GM23338 (cell line): ENCODE measurements around the gene MINDY4. TPM values are rescaled to one million over a fixed set of nuclear protein-coding genes. Genes with fewer than 3 reads are reported as not detected.

ENCODE experiments used
- ATAC-seq: fragments of 200-7000 bp; cut with Tn5 transposase; 3 replicates; pipeline ENCODE4 v1.9.1; 2020
- DNase-seq: peaks from one replicate; pipeline ENCODE4 v3.0.0-alpha.2; 2015; ENCODE audit warnings: low spot score
- H2AFZ ChIP-seq: fragments of 200-600 bp; sonication (generic); 2 replicates; pipeline ENCODE4 v1.8.0; 2016; ENCODE audit warnings: antibody characterized with exemption, mild to moderate bottlenecking, moderate library complexity
- H3F3A ChIP-seq: fragments of 200-600 bp; sonication (generic); replicated peaks from 2 replicates; pipeline ENCODE4 v1.8.0; 2017; ENCODE audit warnings: antibody characterized with exemption, mixed run types, low read depth
- H3K27ac ChIP-seq: fragments of 200-600 bp; sonication (generic); 2 replicates; pipeline ENCODE4 v1.6.1; 2016; ENCODE audit warnings: low read depth
- H3K27me3 ChIP-seq: fragments of 200-600 bp; sonication (generic); 2 replicates; pipeline ENCODE4 v1.8.0; 2016; ENCODE audit warnings: mild to moderate bottlenecking, mixed run types, moderate library complexity; ENCODE audit not compliant: insufficient read depth
- H3K36me3 ChIP-seq: fragments of 200-600 bp; sonication (generic); 2 replicates; pipeline ENCODE4 v1.8.0; 2016; ENCODE audit warnings: mild to moderate bottlenecking; ENCODE audit not compliant: insufficient read depth
- H3K4me1 ChIP-seq: fragments of 200-600 bp; sonication (generic); 2 replicates; pipeline ENCODE4 v1.8.0; 2016; ENCODE audit warnings: mild to moderate bottlenecking, moderate library complexity; ENCODE audit not compliant: insufficient read depth
- H3K4me2 ChIP-seq: fragments of 200-600 bp; sonication (generic); 2 replicates; pipeline ENCODE4 v1.7.1; 2017; ENCODE audit warnings: mixed run types
- H3K4me3 ChIP-seq: fragments of 200-600 bp; sonication (generic); 2 replicates; pipeline ENCODE4 v1.6.1; 2016; ENCODE audit warnings: mixed run types
- H3K79me2 ChIP-seq: fragments of 200-600 bp; sonication (generic); replicated peaks from 2 replicates; pipeline ENCODE4 v1.8.0; 2017; ENCODE audit warnings: mild to moderate bottlenecking; ENCODE audit not compliant: insufficient read depth
- H3K9me2 ChIP-seq: fragments of 200-600 bp; sonication (generic); 2 replicates; pipeline ENCODE4 v1.8.0; 2017; ENCODE audit not compliant: insufficient read depth
- H4K20me1 ChIP-seq: fragments of 200-600 bp; sonication (generic); replicated peaks from 2 replicates; pipeline ENCODE4 v1.8.0; 2017; ENCODE audit warnings: mild to moderate bottlenecking; ENCODE audit not compliant: insufficient read depth
- H3K27ac Mint-ChIP-seq: 2 replicates; pipeline ENCODE4 v1.8.0; 2020; ENCODE audit warnings: inconsistent platforms, mild to moderate bottlenecking, moderate library complexity, mixed read lengths
- H3K27me3 Mint-ChIP-seq: 3 replicates; pipeline ENCODE4 v1.8.0; 2022; ENCODE audit warnings: low read depth, mild to moderate bottlenecking, moderate library complexity, mixed read lengths, inconsistent platforms; ENCODE audit not compliant: insufficient read depth, poor library complexity
- H3K36me3 Mint-ChIP-seq: 3 replicates; pipeline ENCODE4 v1.8.0; 2021; ENCODE audit warnings: low read depth, mild to moderate bottlenecking, inconsistent platforms, moderate library complexity, mixed read lengths
- H3K4me1 Mint-ChIP-seq: 3 replicates; pipeline ENCODE4 v1.8.0; 2020; ENCODE audit warnings: mild to moderate bottlenecking, inconsistent platforms, mixed read lengths
- H3K4me3 Mint-ChIP-seq: 3 replicates; pipeline ENCODE4 v1.8.0; 2021; ENCODE audit warnings: moderate library complexity, mild to moderate bottlenecking, inconsistent platforms, mixed read lengths
- H3K9me3 Mint-ChIP-seq: 3 replicates; pipeline ENCODE4 v1.8.0; 2020; ENCODE audit warnings: moderate library complexity, mild to moderate bottlenecking, inconsistent platforms, mixed read lengths
- CREB1 ChIP-seq: fragments of 250-450 bp; sonication (Bioruptor Pico); IDR thresholded peaks from 2 replicates; pipeline ENCODE4 v1.5.0; 2020; ENCODE audit warnings: low read depth, mild to moderate bottlenecking, moderate library complexity
- EZH2 ChIP-seq: fragments of 200-600 bp; sonication (generic); IDR thresholded peaks from one replicate; pipeline ENCODE4 v1.8.0; 2017; ENCODE audit warnings: antibody characterized with exemption, mild to moderate bottlenecking, low read depth; ENCODE audit not compliant: unreplicated experiment
- EZH2phosphoT487 ChIP-seq: fragments of 200-600 bp; sonication (generic); IDR thresholded peaks from one replicate; pipeline ENCODE4 v1.8.1; 2018; ENCODE audit warnings: antibody characterized with exemption; ENCODE audit not compliant: unreplicated experiment
- JUNB ChIP-seq: IDR thresholded peaks from one replicate; pipeline ENCODE4 v1.6.1; 2016; ENCODE audit warnings: antibody characterized with exemption; ENCODE audit not compliant: unreplicated experiment
- NANOG ChIP-seq: IDR thresholded peaks from 2 replicates; pipeline ENCODE4 v1.6.1; 2016; ENCODE audit warnings: antibody characterized with exemption, borderline replicate concordance
- POLR2AphosphoS5 ChIP-seq: IDR thresholded peaks from 2 replicates; pipeline ENCODE4 v1.6.1; 2016; ENCODE audit warnings: antibody characterized with exemption, low read depth
- STAT1 ChIP-seq: IDR thresholded peaks from one replicate; pipeline ENCODE4 v1.6.1; 2016; ENCODE audit warnings: antibody characterized with exemption; ENCODE audit not compliant: unreplicated experiment
- ZNF114 ChIP-seq: fragments of 250-450 bp; sonication (Bioruptor Pico); IDR thresholded peaks from 2 replicates; pipeline ENCODE4 v1.5.0; 2020; ENCODE audit warnings: mild to moderate bottlenecking, moderate library complexity
- ZNF331 ChIP-seq: fragments of 250-450 bp; sonication (Bioruptor Pico); IDR thresholded peaks from 2 replicates; pipeline ENCODE4 v1.5.0; 2020; ENCODE audit warnings: low read depth, mild to moderate bottlenecking, moderate library complexity
- polyA plus RNA-seq: library from polyadenylated mRNA; unstranded; fragments of >200 nt; fragmentation: Nextera tagmentation; extraction: Ambion mirVana; gene quantifications from 2 replicates; pipeline ENCODE4 v1.2.1, GENCODE V29; 2016
- total RNA-seq: library from RNA; depleted of rRNA; stranded (reverse); fragments of >200 nt; shearing (Covaris generic); gene quantifications from 2 replicates; pipeline ENCODE4 v1.2.3, GENCODE V29; 2014
- TF ChIP-seq, protein P1 (sequence below): IDR thresholded peaks from one replicate; pipeline ENCODE4 v1.6.1; 2018; ENCODE audit warnings: antibody characterized with exemption; ENCODE audit not compliant: unreplicated experiment
- TF ChIP-seq, protein P2 (sequence below), 2 experiments: fragments of 200-600 bp in 1 of 2; sonication (generic) in 1 of 2; conservative IDR thresholded peaks; 2 replicates each; pipeline versions ENCODE4 v1.5.1 to v1.6.1; 2016 to 2017; ENCODE audit warnings: antibody characterized with exemption in 2 of 2, low read depth in 2 of 2, mild to moderate bottlenecking in 2 of 2, moderate library complexity in 1 of 2
- TF ChIP-seq, protein P3 (sequence below): IDR thresholded peaks from 2 replicates; pipeline ENCODE4 v1.6.1; 2016; ENCODE audit warnings: antibody characterized with exemption
- TF ChIP-seq, protein P4 (sequence below): fragments of 250-450 bp; sonication (Bioruptor Pico); IDR thresholded peaks from 2 replicates; pipeline ENCODE4 v1.5.0; 2020; ENCODE audit warnings: mild to moderate bottlenecking, moderate library complexity

MINDY4 gene
- total and polyA plus RNA-seq, 2 experiments from 2014 or later: 1.7 to 4.4 TPM

DNA sequence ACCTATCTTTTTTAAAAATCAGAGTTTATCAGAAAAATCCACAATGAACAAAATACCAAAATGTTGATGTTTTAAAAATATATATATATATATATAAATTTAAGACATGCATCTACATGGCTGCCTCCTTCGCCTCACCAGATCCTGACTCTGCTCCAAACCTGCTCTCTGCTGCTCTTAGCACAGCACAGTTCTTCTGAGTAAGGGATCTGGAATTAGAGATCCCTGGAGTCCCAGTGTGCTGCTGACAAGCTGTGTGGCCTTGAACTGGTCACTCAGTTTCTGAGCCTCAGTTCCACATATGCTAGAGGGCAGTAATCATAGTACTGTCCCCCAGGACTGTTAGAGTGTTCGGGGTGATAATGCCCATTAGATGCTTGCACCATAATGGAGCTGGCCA, 87.4 kb downstream of the MINDY4 start:
- TF ChIP-seq ZNF331 (CRISPR knock-in tag) (no peak), POLR2AphosphoS5 (no peak), CREB1 (CRISPR knock-in tag) (no peak), EZH2phosphoT487 (no peak), EZH2 (no peak), NANOG (no peak), STAT1 (no peak), JUNB (no peak), ZNF114 (no peak)
- TF ChIP-seq, protein P1, sequence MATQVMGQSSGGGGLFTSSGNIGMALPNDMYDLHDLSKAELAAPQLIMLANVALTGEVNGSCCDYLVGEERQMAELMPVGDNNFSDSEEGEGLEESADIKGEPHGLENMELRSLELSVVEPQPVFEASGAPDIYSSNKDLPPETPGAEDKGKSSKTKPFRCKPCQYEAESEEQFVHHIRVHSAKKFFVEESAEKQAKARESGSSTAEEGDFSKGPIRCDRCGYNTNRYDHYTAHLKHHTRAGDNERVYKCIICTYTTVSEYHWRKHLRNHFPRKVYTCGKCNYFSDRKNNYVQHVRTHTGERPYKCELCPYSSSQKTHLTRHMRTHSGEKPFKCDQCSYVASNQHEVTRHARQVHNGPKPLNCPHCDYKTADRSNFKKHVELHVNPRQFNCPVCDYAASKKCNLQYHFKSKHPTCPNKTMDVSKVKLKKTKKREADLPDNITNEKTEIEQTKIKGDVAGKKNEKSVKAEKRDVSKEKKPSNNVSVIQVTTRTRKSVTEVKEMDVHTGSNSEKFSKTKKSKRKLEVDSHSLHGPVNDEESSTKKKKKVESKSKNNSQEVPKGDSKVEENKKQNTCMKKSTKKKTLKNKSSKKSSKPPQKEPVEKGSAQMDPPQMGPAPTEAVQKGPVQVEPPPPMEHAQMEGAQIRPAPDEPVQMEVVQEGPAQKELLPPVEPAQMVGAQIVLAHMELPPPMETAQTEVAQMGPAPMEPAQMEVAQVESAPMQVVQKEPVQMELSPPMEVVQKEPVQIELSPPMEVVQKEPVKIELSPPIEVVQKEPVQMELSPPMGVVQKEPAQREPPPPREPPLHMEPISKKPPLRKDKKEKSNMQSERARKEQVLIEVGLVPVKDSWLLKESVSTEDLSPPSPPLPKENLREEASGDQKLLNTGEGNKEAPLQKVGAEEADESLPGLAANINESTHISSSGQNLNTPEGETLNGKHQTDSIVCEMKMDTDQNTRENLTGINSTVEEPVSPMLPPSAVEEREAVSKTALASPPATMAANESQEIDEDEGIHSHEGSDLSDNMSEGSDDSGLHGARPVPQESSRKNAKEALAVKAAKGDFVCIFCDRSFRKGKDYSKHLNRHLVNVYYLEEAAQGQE: no peak
- TF ChIP-seq, protein P2, sequence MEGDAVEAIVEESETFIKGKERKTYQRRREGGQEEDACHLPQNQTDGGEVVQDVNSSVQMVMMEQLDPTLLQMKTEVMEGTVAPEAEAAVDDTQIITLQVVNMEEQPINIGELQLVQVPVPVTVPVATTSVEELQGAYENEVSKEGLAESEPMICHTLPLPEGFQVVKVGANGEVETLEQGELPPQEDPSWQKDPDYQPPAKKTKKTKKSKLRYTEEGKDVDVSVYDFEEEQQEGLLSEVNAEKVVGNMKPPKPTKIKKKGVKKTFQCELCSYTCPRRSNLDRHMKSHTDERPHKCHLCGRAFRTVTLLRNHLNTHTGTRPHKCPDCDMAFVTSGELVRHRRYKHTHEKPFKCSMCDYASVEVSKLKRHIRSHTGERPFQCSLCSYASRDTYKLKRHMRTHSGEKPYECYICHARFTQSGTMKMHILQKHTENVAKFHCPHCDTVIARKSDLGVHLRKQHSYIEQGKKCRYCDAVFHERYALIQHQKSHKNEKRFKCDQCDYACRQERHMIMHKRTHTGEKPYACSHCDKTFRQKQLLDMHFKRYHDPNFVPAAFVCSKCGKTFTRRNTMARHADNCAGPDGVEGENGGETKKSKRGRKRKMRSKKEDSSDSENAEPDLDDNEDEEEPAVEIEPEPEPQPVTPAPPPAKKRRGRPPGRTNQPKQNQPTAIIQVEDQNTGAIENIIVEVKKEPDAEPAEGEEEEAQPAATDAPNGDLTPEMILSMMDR (conservative IDR thresholded peaks at IDR 0.05; ENCODE audit: low read depth in 2 of 2): no peak
- TF ChIP-seq, protein P3, sequence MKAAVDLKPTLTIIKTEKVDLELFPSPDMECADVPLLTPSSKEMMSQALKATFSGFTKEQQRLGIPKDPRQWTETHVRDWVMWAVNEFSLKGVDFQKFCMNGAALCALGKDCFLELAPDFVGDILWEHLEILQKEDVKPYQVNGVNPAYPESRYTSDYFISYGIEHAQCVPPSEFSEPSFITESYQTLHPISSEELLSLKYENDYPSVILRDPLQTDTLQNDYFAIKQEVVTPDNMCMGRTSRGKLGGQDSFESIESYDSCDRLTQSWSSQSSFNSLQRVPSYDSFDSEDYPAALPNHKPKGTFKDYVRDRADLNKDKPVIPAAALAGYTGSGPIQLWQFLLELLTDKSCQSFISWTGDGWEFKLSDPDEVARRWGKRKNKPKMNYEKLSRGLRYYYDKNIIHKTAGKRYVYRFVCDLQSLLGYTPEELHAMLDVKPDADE: no peak
- TF ChIP-seq, protein P4, sequence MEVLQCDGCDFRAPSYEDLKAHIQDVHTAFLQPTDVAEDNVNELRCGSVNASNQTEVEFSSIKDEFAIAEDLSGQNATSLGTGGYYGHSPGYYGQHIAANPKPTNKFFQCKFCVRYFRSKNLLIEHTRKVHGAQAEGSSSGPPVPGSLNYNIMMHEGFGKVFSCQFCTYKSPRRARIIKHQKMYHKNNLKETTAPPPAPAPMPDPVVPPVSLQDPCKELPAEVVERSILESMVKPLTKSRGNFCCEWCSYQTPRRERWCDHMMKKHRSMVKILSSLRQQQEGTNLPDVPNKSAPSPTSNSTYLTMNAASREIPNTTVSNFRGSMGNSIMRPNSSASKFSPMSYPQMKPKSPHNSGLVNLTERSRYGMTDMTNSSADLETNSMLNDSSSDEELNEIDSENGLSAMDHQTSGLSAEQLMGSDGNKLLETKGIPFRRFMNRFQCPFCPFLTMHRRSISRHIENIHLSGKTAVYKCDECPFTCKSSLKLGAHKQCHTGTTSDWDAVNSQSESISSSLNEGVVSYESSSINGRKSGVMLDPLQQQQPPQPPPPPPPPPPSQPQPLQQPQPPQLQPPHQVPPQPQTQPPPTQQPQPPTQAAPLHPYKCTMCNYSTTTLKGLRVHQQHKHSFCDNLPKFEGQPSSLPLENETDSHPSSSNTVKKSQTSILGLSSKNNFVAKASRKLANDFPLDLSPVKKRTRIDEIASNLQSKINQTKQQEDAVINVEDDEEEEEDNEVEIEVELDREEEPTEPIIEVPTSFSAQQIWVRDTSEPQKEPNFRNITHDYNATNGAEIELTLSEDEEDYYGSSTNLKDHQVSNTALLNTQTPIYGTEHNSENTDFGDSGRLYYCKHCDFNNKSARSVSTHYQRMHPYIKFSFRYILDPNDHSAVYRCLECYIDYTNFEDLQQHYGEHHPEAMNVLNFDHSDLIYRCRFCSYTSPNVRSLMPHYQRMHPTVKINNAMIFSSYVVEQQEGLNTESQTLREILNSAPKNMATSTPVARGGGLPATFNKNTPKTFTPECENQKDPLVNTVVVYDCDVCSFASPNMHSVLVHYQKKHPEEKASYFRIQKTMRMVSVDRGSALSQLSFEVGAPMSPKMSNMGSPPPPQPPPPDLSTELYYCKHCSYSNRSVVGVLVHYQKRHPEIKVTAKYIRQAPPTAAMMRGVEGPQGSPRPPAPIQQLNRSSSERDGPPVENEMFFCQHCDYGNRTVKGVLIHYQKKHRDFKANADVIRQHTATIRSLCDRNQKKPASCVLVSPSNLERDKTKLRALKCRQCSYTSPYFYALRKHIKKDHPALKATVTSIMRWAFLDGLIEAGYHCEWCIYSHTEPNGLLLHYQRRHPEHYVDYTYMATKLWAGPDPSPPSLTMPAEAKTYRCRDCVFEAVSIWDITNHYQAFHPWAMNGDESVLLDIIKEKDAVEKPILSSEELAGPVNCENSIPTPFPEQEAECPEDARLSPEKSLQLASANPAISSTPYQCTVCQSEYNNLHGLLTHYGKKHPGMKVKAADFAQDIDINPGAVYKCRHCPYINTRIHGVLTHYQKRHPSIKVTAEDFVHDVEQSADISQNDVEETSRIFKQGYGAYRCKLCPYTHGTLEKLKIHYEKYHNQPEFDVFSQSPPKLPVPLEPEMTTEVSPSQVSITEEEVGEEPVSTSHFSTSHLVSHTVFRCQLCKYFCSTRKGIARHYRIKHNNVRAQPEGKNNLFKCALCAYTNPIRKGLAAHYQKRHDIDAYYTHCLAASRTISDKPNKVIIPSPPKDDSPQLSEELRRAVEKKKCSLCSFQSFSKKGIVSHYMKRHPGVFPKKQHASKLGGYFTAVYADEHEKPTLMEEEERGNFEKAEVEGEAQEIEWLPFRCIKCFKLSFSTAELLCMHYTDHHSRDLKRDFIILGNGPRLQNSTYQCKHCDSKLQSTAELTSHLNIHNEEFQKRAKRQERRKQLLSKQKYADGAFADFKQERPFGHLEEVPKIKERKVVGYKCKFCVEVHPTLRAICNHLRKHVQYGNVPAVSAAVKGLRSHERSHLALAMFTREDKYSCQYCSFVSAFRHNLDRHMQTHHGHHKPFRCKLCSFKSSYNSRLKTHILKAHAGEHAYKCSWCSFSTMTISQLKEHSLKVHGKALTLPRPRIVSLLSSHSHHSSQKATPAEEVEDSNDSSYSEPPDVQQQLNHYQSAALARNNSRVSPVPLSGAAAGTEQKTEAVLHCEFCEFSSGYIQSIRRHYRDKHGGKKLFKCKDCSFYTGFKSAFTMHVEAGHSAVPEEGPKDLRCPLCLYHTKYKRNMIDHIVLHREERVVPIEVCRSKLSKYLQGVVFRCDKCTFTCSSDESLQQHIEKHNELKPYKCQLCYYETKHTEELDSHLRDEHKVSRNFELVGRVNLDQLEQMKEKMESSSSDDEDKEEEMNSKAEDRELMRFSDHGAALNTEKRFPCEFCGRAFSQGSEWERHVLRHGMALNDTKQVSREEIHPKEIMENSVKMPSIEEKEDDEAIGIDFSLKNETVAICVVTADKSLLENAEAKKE (CRISPR knock-in tag): no peak
- H3K27ac ChIP-seq: no peak overlapping the region

More for the DNA sequence above, 87.4 kb downstream of the MINDY4 start:
- Histone ChIP-seq H3K4me1 (no peaks in the 10 kb centered on the region), H2AFZ (no peak overlapping the region), H4K20me1 (no peaks in the 10 kb centered on the region), H3K4me3 (no peak overlapping the region), H3K27me3 (no peaks in the 10 kb centered on the region), H3F3A (no peaks in the 10 kb centered on the region), H3K36me3 (no peaks in the 10 kb centered on the region), H3K79me2 (no peaks in the 10 kb centered on the region), H3K4me2 (no peak overlapping the region), H3K9me2 (no peaks in the 10 kb centered on the region)
- no peaks in the 10 kb centered on the region for H3K9me3 Mint-ChIP-seq
- ATAC-seq: no peak
- peaks cover 5% of the 10 kb centered on the region for H3K27me3 Mint-ChIP-seq
- no peaks in the 10 kb centered on the region for H3K4me1 Mint-ChIP-seq
- H3K4me3 Mint-ChIP-seq: no peak overlapping the region
- H3K36me3 Mint-ChIP-seq: no peaks in the 10 kb centered on the region; the same call in 2 of the 3 replicates
- H3K27ac Mint-ChIP-seq: no peak overlapping the region
- DNase-seq: no peak
